Nephron (organoid): ENCODE results near the gene CLDND1.

ENCODE experiments used
- H3K27ac Mint-ChIP-seq, 3 experiments: 2 replicates each; pipeline ENCODE4 v1.8.0; 2020; ENCODE audit warnings: mixed read lengths in 3 of 3, mild to moderate bottlenecking in 2 of 3, moderate library complexity in 1 of 3
- H3K27me3 Mint-ChIP-seq: 2 replicates; pipeline ENCODE4 v1.8.0; 2021; ENCODE audit warnings: low read depth, mild to moderate bottlenecking, moderate library complexity, mixed read lengths
- H3K36me3 Mint-ChIP-seq: 2 replicates; pipeline ENCODE4 v1.8.0; 2020; ENCODE audit warnings: low read depth, mixed read lengths
- H3K4me1 Mint-ChIP-seq: 2 replicates; pipeline ENCODE4 v1.8.0; 2020; ENCODE audit warnings: mixed read lengths
- H3K4me3 Mint-ChIP-seq, 3 experiments: 2 replicates each; pipeline ENCODE4 v1.8.0; 2020; ENCODE audit warnings: mild to moderate bottlenecking in 3 of 3, mixed read lengths in 3 of 3, moderate library complexity in 2 of 3
- H3K9me3 Mint-ChIP-seq: 2 replicates; pipeline ENCODE4 v1.8.0; 2020; ENCODE audit warnings: mixed read lengths
- CTCF ChIP-seq, 3 experiments: fragments of 200-600 bp; sonication (generic); IDR thresholded peaks; one replicate each; pipeline ENCODE4 v1.5.0; 2021; ENCODE audit warnings: antibody characterized with exemption in 3 of 3; ENCODE audit not compliant: unreplicated experiment in 3 of 3

The CLDND1 gene

GRCh38 chr3:98482717-98483482, 39.8 kb downstream of the CLDND1 start:
- Mint-ChIP-seq H3K27me3 (peaks cover 4% of the 10 kb centered on the region), H3K36me3 (no peaks in the 10 kb centered on the region), H3K4me1 (no peaks in the 10 kb centered on the region), H3K4me3 (no peak overlapping the region), H3K9me3 (peaks cover 19% of the 10 kb centered on the region), H3K27ac (no peak overlapping the region)
- no peak for TF ChIP-seq CTCF (IDR thresholded peaks at IDR 0.05; ENCODE audit: unreplicated experiment in 3 of 3)
